Right kidney (tissue), 1 donor: Measurements from ENCODE around the gene MYRFL.
"Not testable (repeated sequence)": the region's sequence is repeated elsewhere in the genome, so short reads cannot be mapped to it uniquely, and the experiment has no call there.

Source experiments
- DNase-seq: peaks from one replicate; pipeline ENCODE4 v3.0.0-alpha.2; 2016

MYRFL gene

GRCh38 chr12:69988481-69989321 is 163.7 kb downstream of the MYRFL start:
- DNase-seq: peak; percentile 26

GRCh38 chr12:69991690-69992288 is 166.8 kb downstream of the MYRFL start:
- no peak for DNase-seq

DNA sequence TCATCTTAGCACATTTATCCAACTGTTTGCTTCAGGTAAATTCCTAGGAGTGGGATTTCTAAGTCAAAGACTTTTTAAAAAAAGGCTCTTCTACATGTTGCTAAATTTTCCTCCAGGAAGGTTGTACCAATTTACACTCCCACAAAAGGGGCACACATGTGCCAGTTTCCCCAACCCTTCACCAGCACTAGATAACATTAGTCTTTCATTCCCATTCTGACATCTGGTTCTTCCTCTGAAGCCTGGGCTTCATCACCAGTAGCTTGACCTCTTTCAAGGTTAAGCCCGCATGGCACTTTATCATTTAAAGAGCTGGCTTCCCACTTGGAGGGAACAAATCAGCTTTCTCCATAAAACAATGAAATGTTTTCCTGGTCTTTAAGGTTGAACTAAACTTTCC is 168.4 kb downstream of the MYRFL start:
- DNase-seq: no peak

- DNase-seq: not testable (repeated sequence)
These were observed 169.1 kb downstream of the MYRFL start for GRCh38 chr12:69994086-69994485.

DNA sequence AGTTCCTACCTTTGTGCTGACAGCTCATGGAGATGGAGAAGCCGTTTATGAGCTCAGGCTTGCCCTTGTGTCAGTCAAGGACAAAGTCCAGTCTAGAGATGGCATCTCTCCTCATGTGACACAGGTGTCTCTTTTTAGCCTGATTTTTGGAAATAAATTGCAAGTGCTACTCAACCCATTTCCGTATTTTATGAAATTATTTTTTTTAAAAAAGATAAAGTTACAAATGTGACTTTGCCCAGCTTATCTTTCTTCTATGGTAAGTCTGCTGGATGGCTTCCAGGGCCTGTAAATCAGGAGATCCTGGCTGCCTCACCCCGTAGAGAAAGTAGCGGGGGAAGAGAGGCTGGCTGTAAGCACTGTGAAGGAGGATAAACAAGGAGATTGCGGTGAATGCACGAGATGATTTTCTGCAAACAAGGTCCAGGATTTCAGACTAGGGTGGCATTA is 169.7 kb downstream of the MYRFL start:
- DNase-seq: no peak

DNA sequence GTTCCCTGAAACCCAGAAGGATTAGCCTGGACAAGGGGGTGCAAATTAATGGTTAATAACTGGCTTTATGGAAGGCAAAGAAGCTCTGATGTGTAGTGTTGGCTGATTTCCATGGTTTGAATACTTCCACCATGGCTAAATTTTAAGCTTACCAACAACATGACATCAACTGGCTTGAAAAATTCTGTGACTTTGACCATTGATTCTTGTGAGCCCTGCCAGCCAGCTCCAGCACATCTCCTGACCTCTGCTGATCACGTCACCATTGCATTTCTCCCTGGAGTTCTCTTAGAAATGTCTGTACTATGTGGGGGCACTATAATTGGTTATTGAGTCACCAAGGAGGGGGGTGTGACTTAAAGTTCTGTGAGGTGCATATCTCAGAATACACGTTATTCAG is 171.2 kb downstream of the MYRFL start:
- no peak for DNase-seq

GRCh38 chr12:69996722-69997121 is 171.7 kb downstream of the MYRFL start:
- DNase-seq: no peak

- DNase-seq: no peak
These were observed 173.0 kb downstream of the MYRFL start for GRCh38 chr12:69998011-69998410.

DNA sequence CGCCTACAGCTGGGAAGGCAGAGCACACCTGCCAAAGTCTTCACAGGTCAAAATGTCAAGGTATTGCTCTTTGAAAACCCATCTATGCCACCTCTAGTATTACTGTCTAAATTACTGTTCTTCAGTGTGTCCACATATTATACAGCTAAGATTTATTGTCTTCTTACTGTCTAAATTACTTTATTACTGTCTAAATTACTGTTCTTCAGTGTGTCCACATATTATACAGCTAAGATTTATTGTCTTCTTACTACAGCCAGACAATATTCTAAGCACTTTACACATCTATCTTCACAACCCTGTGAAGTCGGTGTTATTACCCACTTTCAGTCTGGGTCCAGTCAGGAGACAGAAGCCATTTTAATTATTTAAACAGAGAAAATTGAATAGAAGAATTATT is 173.9 kb downstream of the MYRFL start:
- DNase-seq: no peak

GRCh38 chr12:69999561-69999960 is 174.5 kb downstream of the MYRFL start:
- no peak for DNase-seq

- no peak for DNase-seq
These were observed 177.3 kb downstream of the MYRFL start for GRCh38 chr12:70002097-70002911.

- peak; percentile 6 for DNase-seq
These were observed 177.9 kb downstream of the MYRFL start for GRCh38 chr12:70002912-70003255.

GRCh38 chr12:70005864-70006618 is 181.0 kb downstream of the MYRFL start:
- DNase-seq: no peak

GRCh38 chr12:70006619-70006973 is 181.6 kb downstream of the MYRFL start:
- no peak for DNase-seq

GRCh38 chr12:70007687-70008086 is 182.7 kb downstream of the MYRFL start:
- no peak for DNase-seq
